HL-60/S4 treated with phorbol 12-myristate 13-acetate at 8.2 ng/mL for 4 days and 3 days (cell line): Measurements from ENCODE around the gene SARNP.

Experiments used
- in situ Hi-C: fragments of 300-500 bp; cut with MboI; formaldehyde crosslinking; loops from 2 replicates; pipeline ENCODE4 v1.15.0; 2022; ENCODE audit warnings: low sequenced_read_pairs

SARNP gene

DNA sequence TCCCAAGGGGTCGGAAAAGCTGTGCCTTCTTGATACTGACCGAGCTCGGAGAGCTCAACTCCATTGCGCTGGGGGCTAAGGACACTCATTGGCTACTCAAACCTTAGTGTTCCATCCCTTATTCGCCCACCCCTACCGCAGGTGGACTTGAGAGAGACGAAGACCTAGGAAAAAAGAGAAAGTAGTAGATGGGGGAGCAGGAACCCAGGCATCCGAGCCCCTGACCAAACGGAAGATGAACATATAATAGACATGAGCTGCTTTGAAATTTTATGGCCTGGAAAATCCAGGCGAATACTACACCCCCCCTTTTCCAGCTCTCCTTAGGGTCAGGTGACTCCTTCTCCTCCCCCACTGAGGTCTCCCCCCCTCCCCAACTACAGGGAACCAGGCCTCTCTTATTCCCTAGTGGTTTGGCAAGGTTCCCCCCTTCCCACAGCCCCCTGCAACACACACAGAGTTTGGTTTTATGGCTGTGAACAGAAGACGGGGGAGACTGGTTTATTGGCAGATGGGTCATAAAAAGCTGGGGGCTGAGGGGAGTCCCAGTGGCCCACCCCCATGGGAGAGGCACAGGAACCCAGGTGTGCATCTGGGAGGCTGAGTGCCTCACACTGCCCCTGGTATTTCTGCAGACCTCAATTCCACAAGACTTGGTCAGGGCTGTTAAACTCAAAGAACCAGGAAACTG is 73.0 kb downstream of the SARNP start:
- in situ Hi-C loops = loop anchor here (25.0 kb wide), 1 partner anchor 193 kb away; the partner anchor contains the start of genes DGKA and PYM1

DNA sequence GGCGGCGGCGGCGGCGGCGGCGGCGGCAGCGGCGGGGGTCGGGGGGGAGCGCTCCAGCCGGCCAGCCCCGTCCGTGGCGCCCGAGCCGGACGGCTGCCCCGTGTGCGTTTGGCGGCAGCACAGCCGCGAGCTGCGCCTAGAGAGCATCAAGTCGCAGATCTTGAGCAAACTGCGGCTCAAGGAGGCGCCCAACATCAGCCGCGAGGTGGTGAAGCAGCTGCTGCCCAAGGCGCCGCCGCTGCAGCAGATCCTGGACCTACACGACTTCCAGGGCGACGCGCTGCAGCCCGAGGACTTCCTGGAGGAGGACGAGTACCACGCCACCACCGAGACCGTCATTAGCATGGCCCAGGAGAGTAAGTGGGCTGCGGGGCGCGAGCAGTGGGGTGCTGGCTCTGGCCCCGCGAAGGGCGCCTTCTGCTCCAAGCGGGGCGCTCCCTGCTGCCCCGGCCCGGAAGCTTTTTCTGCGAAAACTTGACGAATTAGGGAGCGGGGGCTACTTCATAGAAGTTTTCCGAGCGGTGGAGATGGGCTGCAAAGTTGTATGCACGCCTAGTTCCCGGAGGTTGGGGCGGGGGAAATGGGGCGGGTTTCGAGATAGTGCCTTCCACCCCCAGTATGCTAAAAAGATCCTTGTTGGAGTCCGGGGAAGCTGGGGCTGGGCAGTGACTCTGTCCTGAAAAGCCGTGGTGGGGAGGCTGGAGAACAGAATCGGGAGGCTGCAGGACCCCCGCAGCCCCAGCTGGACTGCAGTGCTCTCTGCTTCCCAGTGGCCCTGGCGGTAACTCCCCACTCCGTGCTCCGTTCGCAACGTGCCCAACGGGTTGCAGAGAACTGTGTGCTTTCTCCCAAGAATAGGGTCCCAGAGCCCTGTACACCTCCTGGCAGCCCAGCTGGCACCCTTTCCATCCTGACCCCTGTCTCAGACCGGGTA is 73.9 kb downstream of the SARNP start:
- in situ Hi-C loops = loop anchor here (25.0 kb wide), 1 partner anchor 194 kb away; the partner anchor contains the start of genes DGKA and PYM1

DNA sequence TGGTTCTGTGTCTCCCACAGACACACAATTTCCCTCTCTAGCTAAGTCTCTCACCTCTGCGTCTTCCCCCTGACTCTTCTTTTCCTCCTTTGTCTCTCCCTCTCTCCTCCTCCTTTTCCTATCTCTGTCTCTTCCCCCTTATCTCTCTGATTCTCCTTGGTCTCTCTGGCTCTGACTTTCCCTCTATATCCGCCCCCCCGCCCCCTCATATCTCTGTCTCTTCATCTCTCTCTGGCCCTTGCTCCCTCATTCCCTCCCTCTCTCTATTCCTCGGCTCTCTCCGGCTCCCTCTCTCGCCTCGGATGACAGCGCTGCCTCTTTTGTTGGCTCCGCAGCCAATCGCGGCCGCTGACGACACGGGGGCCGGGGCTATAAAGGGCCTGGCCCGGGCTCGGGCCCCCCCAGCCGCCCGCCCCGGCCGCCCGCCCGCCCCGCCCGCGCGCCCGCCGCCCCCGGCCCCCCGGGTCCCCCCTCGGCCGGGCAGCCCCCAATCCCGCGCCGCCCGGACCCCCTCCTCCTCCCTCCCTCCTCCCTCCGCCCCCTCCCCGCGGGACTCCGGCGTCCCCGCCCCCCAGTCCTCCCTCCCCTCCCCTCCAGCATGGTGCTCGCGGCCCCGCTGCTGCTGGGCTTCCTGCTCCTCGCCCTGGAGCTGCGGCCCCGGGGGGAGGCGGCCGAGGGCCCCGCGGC is 74.7 kb downstream of the SARNP start, which contains the start of gene GDF11:
Gene GDF11 (plus strand): TSS at position 404 of the 687 bp plus-strand sequence. CDS start 195 bp downstream, at position 599.
- in situ Hi-C loops = loop anchor here (25.0 kb wide), 1 partner anchor 194 kb away; the partner anchor contains the start of genes DGKA and PYM1

DNA sequence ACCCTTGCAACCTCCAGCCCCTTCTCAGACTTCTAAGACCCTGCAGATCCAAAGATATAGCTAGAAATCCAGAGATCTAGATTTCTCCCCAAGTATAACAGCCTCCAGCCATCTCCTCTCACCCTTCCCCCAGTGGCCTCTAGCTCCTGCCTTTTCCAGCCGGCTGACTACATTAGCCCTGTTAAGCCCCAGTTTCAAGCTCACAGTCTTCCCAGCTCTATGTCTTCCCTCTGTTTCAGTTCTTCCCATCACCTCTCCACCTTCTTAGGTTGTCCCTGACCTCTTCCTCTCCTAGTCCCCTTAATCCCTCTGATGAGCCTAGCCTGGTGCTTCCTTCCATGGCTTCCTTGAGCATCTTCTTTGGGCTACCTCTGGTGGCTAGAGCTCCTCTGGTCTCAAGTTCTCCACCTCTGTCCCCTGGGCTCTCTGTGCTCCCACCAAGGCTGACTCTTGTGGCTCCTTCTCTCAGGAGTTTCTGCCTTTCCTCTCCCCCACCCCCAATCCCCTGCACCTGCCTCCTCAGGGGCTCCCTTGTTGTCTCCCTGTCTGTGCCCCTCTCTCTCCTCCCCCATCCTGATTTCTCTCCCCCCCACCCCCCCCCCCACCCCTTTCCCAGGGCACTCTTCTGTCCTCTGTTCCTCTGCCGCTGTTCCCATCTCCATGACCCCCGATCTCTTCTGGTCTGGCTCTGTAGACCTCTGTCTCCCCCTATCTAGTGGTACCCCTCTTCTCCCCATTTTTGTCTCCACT is 75.4 kb downstream of the SARNP start:
- in situ Hi-C loops = loop anchor here (25.0 kb wide), 1 partner anchor 195 kb away; the partner anchor contains the start of genes DGKA and PYM1

DNA sequence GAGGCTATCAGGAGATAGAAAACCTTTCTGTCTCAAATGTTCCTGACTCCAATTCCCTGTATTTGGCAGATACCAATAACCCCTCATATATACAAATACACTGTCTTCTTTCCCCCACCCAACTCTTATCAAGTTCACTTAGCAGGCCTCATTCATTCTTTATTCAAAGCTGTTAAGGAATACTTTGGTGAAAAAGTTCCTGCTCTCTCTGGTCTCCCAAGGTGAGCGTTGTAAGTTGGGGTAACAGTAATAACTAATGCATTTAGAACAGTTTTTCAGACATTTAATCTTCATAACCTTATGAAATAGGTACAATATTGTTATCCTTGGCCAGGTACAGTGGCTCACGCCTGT is 78.5 kb downstream of the SARNP start:
- in situ Hi-C loops = loop anchor here (25.0 kb wide), 1 partner anchor 198 kb away; the partner anchor contains the start of genes DGKA and PYM1

DNA sequence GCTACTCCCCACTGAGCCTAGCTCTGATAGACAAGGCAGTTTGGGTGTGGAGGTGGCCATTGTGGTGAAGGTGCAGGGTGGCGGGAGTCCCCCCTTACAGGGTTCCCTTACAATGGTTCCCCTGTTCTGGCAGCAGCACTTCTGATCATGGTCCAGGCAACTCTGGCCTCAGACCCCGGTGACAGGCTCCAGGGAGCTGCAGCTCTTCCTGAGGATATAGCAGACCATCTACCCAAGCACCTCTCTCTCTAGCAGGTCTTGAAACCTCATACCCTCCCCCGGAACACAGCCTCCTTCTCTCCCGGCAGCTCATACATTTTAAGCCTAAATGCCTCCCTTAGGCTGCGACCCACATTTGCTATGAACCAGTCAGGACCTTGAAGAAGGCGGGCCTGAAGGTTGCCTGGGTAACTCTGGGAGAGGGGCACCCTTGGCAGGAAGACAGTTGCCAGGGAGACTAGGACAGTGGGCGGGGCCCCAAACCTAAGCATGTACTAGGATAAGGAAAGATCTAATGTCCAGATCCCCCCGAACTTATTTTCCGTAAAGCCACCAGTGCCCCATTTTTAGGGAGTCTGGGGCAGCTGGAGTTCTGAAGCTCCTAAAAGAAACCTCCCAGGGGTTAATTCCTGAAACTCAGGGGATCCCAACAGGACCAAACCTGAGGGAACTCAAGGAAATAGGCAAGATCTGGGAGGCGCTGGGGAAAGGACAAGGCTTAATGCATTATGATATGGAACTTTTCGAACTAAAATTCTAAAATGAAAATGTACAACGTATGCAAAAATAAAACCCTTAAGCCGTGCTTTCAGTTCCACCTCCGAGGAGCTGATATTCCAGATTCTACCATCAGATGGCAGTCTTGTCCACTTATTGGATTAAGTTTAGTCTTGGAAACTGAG is 79.2 kb downstream of the SARNP start:
- in situ Hi-C loops = loop anchor here (25.0 kb wide), 1 partner anchor 199 kb away; the partner anchor contains the start of genes DGKA and PYM1

DNA sequence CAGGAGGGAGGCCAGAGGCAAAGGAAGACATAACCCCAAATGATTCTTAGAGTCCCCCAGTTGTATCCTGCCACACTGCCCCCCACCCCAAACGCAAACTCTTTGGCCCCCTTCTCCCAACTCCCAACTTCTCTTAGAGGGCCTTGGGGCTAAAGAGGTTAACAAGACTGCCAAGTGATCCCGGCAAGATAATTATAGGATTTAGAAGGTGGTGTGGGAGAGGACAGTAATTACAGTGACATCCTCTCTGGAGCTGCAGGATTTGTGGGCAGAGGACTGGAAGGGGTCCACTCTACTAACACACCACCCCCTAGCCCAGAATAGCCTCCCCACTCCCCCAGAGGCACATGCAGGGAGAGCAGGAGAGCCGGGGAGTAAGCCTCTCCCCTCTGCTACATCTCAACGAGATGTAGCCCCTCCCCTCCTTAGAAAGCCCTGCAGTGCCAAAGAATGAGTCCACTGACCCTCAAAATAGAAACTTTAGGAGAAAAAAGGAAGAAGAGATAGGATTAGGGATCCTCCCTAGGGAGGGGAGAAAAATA is 79.9 kb downstream of the SARNP start:
- in situ Hi-C loops = loop anchor here (25.0 kb wide), 1 partner anchor 200 kb away; the partner anchor contains the start of genes DGKA and PYM1

DNA sequence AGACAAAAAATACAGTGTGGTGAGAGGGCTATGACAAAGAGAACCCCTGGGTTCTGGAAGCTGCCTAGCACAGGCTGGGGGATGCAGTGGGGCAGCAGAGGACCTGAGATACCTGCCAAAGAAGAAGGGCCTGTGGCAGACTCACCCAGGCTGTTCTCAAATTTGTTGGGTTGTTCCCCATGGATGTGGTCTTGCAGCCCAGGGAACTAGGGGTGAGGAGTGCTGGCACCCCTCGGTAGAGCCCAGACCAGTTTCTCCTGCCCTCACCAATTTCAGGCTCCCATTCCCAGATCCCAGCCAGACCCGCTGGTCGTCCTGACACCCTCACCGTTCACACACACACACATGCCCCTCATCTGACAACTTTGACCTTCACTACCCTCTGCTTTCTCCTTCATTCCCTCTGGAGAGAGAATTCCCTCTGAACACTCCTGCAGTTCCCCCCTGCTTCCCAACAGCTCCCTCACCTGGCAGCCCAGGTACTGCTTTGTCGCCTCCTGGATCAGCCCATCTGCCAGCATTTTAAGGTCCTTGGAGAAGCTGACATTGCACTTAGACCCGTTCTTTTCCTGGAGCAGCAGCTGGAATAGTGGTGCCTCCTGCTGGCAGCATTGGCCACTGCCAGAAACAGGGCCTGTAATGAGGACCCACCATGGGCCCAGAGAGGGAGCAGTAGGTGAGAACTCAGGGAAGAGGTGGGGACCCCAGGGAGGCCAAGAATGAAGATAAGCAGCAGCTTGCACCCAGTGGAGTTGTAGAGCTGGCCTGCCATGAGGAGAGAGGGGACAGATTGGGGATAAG is 80.5 kb downstream of the SARNP start:
- in situ Hi-C loops = loop anchor here (25.0 kb wide), 1 partner anchor 200 kb away; the partner anchor contains the start of genes DGKA and PYM1

DNA sequence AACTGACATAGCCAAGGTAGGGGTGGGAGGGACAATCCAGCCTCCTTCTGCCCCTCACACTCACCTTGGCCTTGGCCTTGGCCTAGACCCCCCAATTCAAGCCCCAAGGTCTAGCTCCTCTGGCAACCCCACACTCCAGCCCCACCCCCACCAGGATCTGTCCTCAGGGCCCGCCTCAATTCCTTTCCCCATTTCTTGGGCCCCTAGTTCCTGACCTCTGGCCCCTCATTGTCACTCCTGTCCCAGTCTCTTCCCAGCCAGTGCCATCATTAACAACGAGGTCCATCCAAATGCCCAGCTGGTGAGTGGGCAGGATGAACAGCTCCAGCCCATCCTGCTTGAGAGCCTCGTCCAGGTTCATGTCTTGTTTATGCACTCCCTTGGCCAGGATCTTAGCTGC is 81.4 kb downstream of the SARNP start:
- in situ Hi-C loops = loop anchor here (25.0 kb wide), 1 partner anchor 201 kb away; the partner anchor contains the start of genes DGKA and PYM1

DNA sequence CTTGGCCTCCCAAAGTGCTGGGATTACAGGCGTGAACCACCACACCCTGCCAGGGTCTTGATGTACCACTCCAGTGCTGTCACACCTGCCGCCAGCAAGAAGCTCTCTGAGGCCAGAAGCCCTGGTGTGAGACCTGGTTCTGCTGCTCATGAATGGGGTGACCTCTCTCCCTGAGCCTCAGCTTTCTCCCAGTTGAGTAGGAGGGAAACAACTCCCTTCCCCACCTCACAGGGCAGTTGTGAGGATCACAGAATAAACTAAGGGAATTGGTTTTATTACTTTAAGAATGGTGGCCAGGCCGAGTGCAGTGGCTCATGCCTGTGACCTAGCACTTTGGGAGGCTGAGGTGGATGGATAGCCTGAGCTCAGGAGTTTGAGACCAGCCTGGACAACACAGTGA is 82.9 kb downstream of the SARNP start:
- in situ Hi-C loops = loop anchor here (25.0 kb wide), 1 partner anchor 203 kb away; the partner anchor contains the start of genes DGKA and PYM1

DNA sequence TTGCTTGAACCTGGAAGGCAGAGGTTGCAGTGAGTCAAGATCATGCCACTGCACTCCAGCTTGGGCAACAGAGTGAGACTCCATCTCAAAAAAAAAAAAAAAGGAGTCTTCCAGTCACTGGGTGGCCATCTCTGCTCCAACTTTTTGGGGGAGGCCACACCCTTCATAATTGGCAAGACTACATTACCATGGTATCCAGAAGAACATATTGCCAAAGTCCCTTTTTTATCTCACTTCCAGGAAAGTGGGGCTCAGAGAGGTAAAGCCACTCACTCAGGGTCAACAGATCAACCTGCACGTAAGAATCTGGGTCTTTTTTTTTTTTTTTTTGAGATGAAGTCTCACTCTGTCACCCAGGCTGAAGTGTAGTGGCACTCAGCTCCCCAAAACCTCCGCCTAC is 83.7 kb downstream of the SARNP start:
- in situ Hi-C loops = loop anchor here (25.0 kb wide), 1 partner anchor 203 kb away; the partner anchor contains the start of genes DGKA and PYM1

DNA sequence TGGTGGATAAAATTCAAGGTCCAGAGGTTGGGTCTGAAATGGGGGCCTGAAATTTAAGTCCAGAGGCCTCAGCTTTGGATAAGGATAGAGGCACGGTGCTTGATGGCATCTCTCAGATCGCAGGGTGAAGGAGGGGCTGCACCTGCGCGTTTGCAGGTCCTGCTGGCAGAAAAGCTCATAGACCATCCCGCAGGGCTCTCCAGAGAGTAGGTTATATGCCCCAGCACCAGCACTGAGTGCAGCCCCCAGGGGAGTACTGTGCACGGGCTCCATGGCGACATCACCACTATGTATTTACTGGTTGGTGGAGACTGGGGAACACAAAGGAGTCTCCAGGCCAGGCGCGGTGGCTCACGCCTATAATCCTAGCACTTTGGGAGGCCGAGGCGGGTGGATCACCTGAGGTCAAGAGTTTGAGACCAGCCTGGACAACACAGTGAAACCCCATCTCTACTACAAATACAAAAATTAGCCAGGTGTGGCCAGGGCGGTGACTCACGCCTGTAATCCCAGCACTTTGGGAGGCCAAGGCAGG is 84.4 kb downstream of the SARNP start:
- in situ Hi-C loops = loop anchor here (25.0 kb wide), 1 partner anchor 204 kb away; the partner anchor contains the start of genes DGKA and PYM1

DNA sequence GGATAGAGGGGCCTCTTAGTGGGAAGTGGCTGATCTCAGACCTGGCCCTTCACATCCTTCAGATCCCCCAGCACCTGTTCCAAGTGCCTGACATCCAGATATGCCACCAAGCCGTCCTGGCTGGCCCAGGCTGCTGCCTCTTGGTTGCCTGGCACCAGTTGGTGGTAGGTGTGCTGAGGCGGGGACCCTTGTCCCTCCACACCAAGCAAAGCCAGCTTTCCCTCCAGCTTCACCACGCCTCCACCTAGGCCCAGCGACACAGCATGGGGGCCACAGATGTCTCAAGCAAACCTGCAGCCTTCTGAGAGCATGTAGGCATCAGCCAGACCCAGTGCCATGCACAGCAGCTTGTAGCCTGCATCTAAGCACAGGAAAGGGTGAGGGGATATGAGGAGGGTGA is 85.2 kb downstream of the SARNP start:
- in situ Hi-C loops = loop anchor here (25.0 kb wide), 1 partner anchor 205 kb away; the partner anchor contains the start of genes DGKA and PYM1

DNA sequence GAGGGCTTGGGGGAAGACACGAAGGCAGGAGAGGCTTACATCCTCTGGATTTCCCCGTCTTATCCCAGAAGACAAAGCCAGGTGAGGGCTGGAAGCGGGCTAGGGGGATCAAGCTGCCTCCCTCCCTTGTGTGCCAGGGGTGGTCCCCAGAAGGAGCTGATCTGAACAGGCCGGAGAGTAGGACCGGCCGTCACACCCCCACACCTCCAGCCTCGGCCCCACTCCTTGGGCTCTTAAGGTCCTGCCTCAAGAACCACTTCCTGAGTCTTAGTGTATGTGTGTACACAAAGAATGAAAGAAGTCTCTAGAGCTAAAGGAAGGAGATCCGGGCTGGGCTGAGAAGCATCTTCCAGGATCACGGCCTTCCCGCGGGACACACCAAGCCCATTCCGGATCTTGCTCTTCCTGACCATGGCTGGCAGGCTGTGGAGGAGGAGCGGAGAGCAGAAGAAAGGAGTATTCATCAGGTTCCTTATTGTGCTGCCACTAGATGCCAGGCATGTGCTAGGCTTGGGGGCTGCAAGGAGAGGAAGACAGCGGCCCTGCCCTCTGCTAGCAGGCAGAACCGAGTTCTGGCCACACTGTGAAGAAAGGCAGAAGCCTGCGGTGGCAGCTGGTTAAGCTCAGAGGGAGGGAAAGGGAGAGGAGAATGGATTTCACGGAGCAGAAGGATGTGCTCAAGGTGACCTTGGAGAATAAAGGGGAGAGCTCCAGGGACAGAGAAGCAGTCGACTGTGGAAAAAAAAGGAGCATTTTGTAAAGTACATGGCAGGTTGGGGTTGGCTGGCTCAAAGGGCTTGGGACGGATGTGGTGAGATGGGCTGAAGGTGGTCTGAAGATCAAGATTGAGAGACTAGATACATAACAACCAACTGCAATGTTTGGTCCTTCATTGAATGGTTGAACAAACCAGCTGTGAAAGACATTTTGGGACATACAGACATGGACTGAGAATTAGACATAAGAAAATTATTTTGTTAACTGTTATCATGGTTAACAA is 87.4 kb downstream of the SARNP start:
- in situ Hi-C loops = loop anchor here (25.0 kb wide), 1 partner anchor 207 kb away; the partner anchor contains the start of genes DGKA and PYM1

DNA sequence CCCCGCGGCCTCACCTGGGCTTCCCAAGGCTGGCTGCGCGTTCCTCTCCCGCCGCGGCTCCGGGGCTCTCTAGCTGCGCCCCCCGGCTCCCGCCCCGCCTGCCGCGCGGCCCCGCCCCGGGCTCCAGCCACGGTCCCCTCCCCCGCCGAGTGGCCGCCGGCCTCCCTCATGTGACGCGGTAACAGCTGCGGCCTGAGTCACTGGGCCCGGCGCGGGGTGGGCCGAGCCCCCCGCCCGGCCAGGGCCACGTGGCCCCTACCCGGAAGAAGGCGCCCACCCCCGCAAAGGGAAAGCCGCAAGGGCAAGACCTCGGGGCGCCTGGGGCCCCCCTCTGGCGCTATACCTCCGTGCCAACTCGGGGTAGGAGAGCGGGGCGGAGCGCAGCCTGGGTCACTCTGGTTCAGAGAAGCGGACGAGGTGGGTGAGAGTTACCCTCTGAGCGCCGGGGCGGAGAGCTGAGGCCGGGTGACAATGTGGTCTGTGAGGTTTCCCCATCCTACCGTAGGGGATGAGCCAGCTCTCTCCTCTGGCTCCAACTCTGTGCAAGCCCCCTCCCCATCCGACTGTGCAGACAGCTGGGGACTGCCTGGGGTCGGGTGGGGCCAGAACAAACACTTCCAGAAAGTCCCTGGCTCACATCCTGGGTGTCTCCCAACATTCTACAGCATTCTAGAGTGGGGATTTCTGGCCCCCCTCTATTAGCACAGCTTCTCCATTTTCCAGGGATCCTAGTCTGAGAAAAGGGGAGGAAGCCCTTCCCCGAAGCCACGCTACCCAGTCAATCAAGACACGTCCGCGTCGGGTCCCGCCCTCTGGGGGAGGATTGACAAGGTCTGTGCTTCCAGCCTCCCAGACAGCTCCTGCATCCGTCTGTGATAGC is 88.3 kb downstream of the SARNP start, which contains the start of gene CD63:
Gene CD63 (minus strand): TSS at position 71 of the 880 bp plus-strand sequence. CDS start 668 bp downstream, outside the sequence.
- in situ Hi-C loops = loop anchor here (25.0 kb wide), 1 partner anchor 208 kb away; the partner anchor contains the start of genes DGKA and PYM1
